Osteoblast (primary cell): Measurements from ENCODE around the gene IGFL3. TPM values are rescaled to one million over a fixed set of nuclear protein-coding genes. Genes with fewer than 3 reads are reported as not detected.
"Not testable (repeated sequence)": the region's sequence is repeated elsewhere in the genome, so short reads cannot be mapped to it uniquely, and the experiment has no call there.

Experiments used
- DNase-seq: peaks from one replicate; pipeline ENCODE4 v3.0.0; 2011; ENCODE audit warnings: low spot score, mixed read lengths; ENCODE audit not compliant: insufficient read length; ENCODE audit errors: missing footprints
- H2AFZ ChIP-seq: 2 replicates; pipeline ENCODE4 v1.6.0; 2011; ENCODE audit warnings: mild to moderate bottlenecking, low read length
- H3K27ac ChIP-seq: 2 replicates; pipeline ENCODE4 v1.5.1; 2011; ENCODE audit warnings: mild to moderate bottlenecking, low read depth, low read length, moderate library complexity
- H3K27me3 ChIP-seq: 2 replicates; pipeline ENCODE4 v1.6.0; 2012; ENCODE audit warnings: mild to moderate bottlenecking, control low read depth, inconsistent platforms, low read length, moderate library complexity; ENCODE audit not compliant: insufficient read depth
- H3K36me3 ChIP-seq: 2 replicates; pipeline ENCODE4 v1.5.1; 2011; ENCODE audit warnings: mild to moderate bottlenecking, low read length, control low read depth, moderate library complexity; ENCODE audit not compliant: insufficient read depth
- H3K4me1 ChIP-seq: 2 replicates; pipeline ENCODE4 v1.5.1; 2011; ENCODE audit warnings: mild to moderate bottlenecking, low read length, control low read depth, moderate library complexity; ENCODE audit not compliant: insufficient read depth
- H3K4me2 ChIP-seq: 2 replicates; pipeline ENCODE4 v1.6.0; 2011; ENCODE audit warnings: mild to moderate bottlenecking, low read length; ENCODE audit not compliant: insufficient read depth
- H3K4me3 ChIP-seq: fragments of 200-600 bp; sonication (generic); 3 replicates; pipeline ENCODE4 v1.5.1; 2012; ENCODE audit warnings: mild to moderate bottlenecking, low read length, inconsistent platforms; ENCODE audit not compliant: insufficient read depth
- H3K79me2 ChIP-seq: 2 replicates; pipeline ENCODE4 v1.6.0; 2012; ENCODE audit warnings: mild to moderate bottlenecking, low read length, control low read depth, inconsistent platforms; ENCODE audit not compliant: insufficient read depth
- H3K9me3 ChIP-seq: 2 replicates; pipeline ENCODE4 v1.5.1; 2011; ENCODE audit warnings: low read depth, low read length, control low read depth
- H4K20me1 ChIP-seq: 2 replicates; pipeline ENCODE4 v1.6.0; 2012; ENCODE audit warnings: mild to moderate bottlenecking, low read length, control low read depth; ENCODE audit not compliant: insufficient read depth
- CTCF ChIP-seq: IDR thresholded peaks from 2 replicates; pipeline ENCODE4 v1.5.1; 2011; ENCODE audit warnings: mild to moderate bottlenecking, low read depth, low read length, moderate library complexity; ENCODE audit errors: extremely low read depth
- total RNA-seq: library from RNA; depleted of rRNA; stranded (reverse); fragments of >200 nt; gene quantifications from 2 replicates; pipeline ENCODE4 v1.2.3, GENCODE V29; 2012

Gene IGFL3
- total RNA-seq: not detected in 2 replicates

- no peak for TF ChIP-seq CTCF
- no peaks in the 10 kb centered on the region for H3K9me3 ChIP-seq
- peaks cover 68% of the 10 kb centered on the region for H3K27me3 ChIP-seq
- no peak within 1 kb of the TSS for H3K27ac ChIP-seq
- no peaks in the 10 kb centered on the region for H3K79me2 ChIP-seq
- H3K4me1 ChIP-seq: no peaks in the 10 kb centered on the region
- no peaks in the 10 kb centered on the region for H3K36me3 ChIP-seq
- H2AFZ ChIP-seq: no peak within 1 kb of the TSS
- DNase-seq: no peak
- H4K20me1 ChIP-seq: no peaks in the 10 kb centered on the region
- no peak within 1 kb of the TSS for H3K4me3 ChIP-seq
- no peak within 1 kb of the TSS for H3K4me2 ChIP-seq
Measured at GRCh38 chr19:46124638-46125115, at the start of gene IGFL3. Gene IGFL3 (minus strand): TSS chr19:46124688. CDS start chr19:46124649, 39 bp downstream.

GRCh38 chr19:46173886-46174480 is 49.5 kb upstream of the IGFL3 start:
- DNase-seq: no peak
- no peaks in the 10 kb centered on the region for H3K79me2 ChIP-seq
- H4K20me1 ChIP-seq: no peaks in the 10 kb centered on the region
- H3K4me1 ChIP-seq: no peaks in the 10 kb centered on the region
- H3K4me3 ChIP-seq: no peak overlapping the region
- no peak overlapping the region for H3K4me2 ChIP-seq
- TF ChIP-seq CTCF: no peak
- H2AFZ ChIP-seq: no peak overlapping the region
- no peak overlapping the region for H3K27ac ChIP-seq
- H3K27me3 ChIP-seq: peaks cover 52% of the 10 kb centered on the region
- no peaks in the 10 kb centered on the region for H3K9me3 ChIP-seq
- no peaks in the 10 kb centered on the region for H3K36me3 ChIP-seq

DNA sequence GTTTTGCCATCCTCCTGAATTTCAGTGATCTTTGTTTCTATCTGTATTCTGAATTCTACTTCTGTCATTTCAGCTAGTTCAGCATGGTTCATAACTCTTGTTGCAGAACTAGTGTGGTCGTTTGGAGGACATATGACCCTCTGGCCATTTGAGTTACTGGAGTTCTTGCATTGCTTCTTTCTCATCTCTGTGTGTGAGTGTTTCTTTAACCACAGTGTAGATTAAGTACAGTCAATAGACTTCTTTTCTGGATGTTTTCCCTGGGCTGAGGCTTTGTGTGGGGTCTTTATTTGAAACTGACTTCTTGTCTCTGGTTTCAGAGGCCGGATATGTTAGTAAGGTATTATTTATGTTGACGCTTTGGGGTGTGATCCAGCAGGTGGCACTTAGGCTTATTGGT is 38.2 kb upstream of the IGFL3 start:
- TF ChIP-seq CTCF: no peak

GRCh38 chr19:46161642-46162257 is 37.3 kb upstream of the IGFL3 start:
- not testable (repeated sequence) for H3K27ac ChIP-seq, H3K9me3 ChIP-seq, H3K79me2 ChIP-seq, H2AFZ ChIP-seq, H3K36me3 ChIP-seq, DNase-seq, H3K4me2 ChIP-seq, H3K4me3 ChIP-seq, H4K20me1 ChIP-seq, H3K4me1 ChIP-seq
- H3K27me3 ChIP-seq: peaks cover 36% of the 10 kb centered on the region

More for the DNA sequence above, 38.2 kb upstream of the IGFL3 start:
- Histone ChIP-seq H3K27me3 (peaks cover 39% of the 10 kb centered on the region), H3K4me1 (no peaks in the 10 kb centered on the region), H2AFZ (no peak overlapping the region), H3K79me2 (no peaks in the 10 kb centered on the region), H3K4me3 (no peak overlapping the region), H3K4me2 (no peak overlapping the region), H3K36me3 (no peaks in the 10 kb centered on the region), H3K9me3 (no peaks in the 10 kb centered on the region), H4K20me1 (no peaks in the 10 kb centered on the region), H3K27ac (no peak overlapping the region)
- no peak for DNase-seq
